GM21717 (cell line): ENCODE data around the gene FAM98C.

Source experiments
- ATAC-seq: cut with Tn5 transposase; IDR thresholded peaks from one replicate; pipeline ENCODE4 v1.9.1; 2021; ENCODE audit warnings: mild to moderate bottlenecking, moderate library complexity; ENCODE audit not compliant: unreplicated experiment

Gene FAM98C

DNA sequence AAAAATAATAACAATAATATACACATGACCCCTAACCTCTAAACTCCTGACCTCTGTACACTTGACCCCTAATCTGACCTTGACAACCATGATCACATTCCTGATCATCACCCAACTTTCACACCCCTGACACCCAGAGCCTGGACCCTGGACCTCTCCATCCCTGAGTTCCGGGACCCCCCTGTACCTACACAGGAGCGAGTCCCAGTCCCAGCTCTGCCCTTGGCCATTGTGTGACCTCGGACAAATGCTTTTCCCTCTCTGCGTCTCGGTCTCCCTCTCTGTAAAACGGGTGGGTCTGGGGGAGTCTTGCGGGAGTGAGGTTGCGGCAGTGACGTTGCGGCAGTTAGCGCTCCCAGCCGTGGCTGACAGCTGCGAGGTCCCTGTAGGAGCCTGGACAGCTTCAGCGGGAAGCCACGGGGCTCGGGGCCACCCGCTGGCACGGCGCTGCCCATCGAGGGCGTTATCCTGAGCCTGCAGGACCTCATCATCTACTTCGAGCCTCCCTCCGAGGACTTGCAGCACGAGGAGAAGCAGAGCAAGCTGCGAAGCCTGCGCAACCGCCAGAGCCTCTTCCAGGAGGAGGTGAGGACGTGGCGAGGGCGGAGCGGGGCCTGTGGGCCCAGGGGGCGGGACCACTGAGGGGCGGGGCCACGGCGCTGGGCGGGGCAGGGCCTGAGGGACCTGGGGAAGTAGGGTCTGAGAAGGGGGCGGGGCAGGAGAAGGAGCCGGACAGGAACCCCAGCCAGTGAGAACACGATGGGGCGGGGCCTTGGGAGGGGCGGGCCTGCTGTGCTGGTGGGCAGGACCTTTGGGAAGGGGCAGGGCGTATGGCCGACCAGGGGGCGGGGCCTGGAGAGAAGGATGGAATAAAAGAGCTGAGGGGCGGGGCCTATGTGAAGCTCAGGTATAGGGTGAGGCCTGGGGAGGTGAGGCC, 49.8 kb downstream of the FAM98C start:
- ATAC-seq, result no peak

- no peak for ATAC-seq
Observed at GRCh38 chr19:38453596-38453995, 50.7 kb downstream of the FAM98C start.

- no peak for ATAC-seq
Observed at GRCh38 chr19:38455031-38455430, 52.1 kb downstream of the FAM98C start.

DNA sequence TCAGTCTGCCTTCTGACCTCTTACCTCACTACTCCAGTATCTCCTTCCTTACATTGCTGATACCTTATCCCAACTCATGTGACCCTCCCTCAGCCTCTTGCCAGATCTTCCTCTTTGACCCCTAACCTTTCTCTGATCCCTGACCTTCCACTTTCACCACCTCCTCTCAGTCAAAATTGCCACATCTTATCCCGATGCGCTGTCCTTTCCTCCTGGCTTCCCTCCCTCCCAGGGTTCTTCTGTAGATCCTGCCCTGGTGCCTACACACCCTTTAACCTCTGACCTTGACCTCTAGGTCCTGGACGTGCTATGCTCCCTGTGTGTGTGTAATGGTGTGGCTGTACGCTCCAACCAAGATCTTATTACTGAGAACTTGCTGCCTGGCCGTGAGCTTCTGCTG, 54.3 kb downstream of the FAM98C start:
- ATAC-seq, result no peak

DNA sequence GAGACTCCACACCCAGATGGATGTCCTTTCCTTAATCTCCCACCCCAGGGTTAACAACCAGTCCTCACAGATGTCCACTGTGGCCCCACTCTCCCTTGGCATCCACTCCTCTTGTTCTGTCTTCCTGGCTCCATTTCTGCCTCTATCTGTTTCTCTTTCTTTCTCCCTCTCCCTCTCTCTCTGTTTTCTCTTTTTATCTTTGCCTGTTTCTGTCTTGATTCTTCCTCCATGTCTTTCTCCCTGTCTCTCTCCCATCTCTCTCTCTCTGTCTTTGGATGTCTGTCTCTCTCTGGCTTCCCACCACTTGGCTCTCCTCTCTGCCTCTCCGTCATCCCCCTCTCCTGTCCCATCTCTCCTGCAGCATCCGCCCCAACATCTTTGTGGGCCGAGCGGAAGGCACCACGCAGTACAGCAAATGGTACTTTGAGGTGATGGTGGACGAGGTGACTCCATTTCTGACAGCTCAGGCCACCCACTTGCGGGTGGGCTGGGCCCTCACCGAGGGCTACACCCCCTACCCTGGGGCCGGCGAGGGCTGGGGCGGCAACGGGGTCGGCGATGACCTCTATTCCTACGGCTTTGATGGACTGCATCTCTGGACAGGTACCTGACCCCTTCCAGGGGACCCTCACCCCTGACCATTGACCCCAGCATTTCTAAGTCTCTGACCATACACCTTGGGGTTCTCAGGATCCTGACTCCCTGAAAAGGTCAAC, 55.0 kb downstream of the FAM98C start:
- no peak for ATAC-seq
